Measurements from ENCODE around the gene EPB41L2.
"Not testable (repeated sequence)": the region's sequence is repeated elsewhere in the genome, so short reads cannot be mapped to it uniquely, and the experiment has no call there.

Gene EPB41L2

GRCh38 chr6:131033631-131034030, 29.4 kb downstream of the EPB41L2 start:
- DNase-seq: no peak

- DNase-seq: no peak
These were observed 33.3 kb downstream of the EPB41L2 start for GRCh38 chr6:131029626-131030297.

GRCh38 chr6:131027326-131027725, 35.7 kb downstream of the EPB41L2 start:
- no peak for DNase-seq

- DNase-seq: no peak
These were observed 36.8 kb downstream of the EPB41L2 start for GRCh38 chr6:131026243-131026642.

- no peak for DNase-seq
These were observed 38.5 kb downstream of the EPB41L2 start for GRCh38 chr6:131024565-131024964.

- DNase-seq: no peak
These were observed 39.1 kb downstream of the EPB41L2 start for GRCh38 chr6:131023834-131024504.

- no peak for DNase-seq
These were observed 40.4 kb downstream of the EPB41L2 start for GRCh38 chr6:131022691-131023090.

GRCh38 chr6:131017962-131018361, 45.1 kb downstream of the EPB41L2 start:
- DNase-seq: no peak

GRCh38 chr6:131015630-131016263, 47.3 kb downstream of the EPB41L2 start:
- no peak for DNase-seq

GRCh38 chr6:131015025-131015591, 47.9 kb downstream of the EPB41L2 start:
- DNase-seq: no peak

GRCh38 chr6:131014080-131014776, 48.8 kb downstream of the EPB41L2 start:
- no peak for DNase-seq

GRCh38 chr6:131013495-131013894, 49.5 kb downstream of the EPB41L2 start:
- DNase-seq: no peak

- no peak for DNase-seq
These were observed 53.3 kb downstream of the EPB41L2 start for GRCh38 chr6:131009790-131010189.

GRCh38 chr6:131008965-131009364, 54.1 kb downstream of the EPB41L2 start:
- not testable (repeated sequence) for DNase-seq

- not testable (repeated sequence) for DNase-seq
These were observed 55.1 kb downstream of the EPB41L2 start for GRCh38 chr6:131007964-131008363.

- no peak for DNase-seq
These were observed 55.8 kb downstream of the EPB41L2 start for GRCh38 chr6:131007286-131007685.

- DNase-seq: no peak
These were observed 57.5 kb downstream of the EPB41L2 start for GRCh38 chr6:131005439-131006016.

- DNase-seq: no peak
These were observed 58.1 kb downstream of the EPB41L2 start for GRCh38 chr6:131004936-131005335.

- DNase-seq: no peak
These were observed 58.7 kb downstream of the EPB41L2 start for GRCh38 chr6:131004387-131004755.

GRCh38 chr6:131003488-131004386, 59.3 kb downstream of the EPB41L2 start:
- no peak for DNase-seq

- DNase-seq: no peak
These were observed 60.4 kb downstream of the EPB41L2 start for GRCh38 chr6:131002661-131002980.
